ENCODE measurements around the gene ADAM17.

- TF ChIP-seq CTCF (IDR thresholded peaks at IDR 0.05) = no peak
- TF ChIP-seq POLR2A (IDR thresholded peaks at IDR 0.05) = no peak
- no peak for TF ChIP-seq EP300 (IDR thresholded peaks at IDR 0.05)
- TF ChIP-seq POLR2AphosphoS5 (IDR thresholded peaks at IDR 0.05) = no peak
Measured at GRCh38 chr2:9466147-9466683, 89.4 kb downstream of the ADAM17 start.
